ENCODE measurements around the gene MGST2. TPM values are rescaled to one million over a fixed set of nuclear protein-coding genes. Genes with fewer than 3 reads are reported as not detected.
"Not testable (repeated sequence)": the region's sequence is repeated elsewhere in the genome, so short reads cannot be mapped to it uniquely, and the experiment has no call there.

MGST2 gene
- total RNA-seq, 4 donors from 2014 or later: 34.0 to 117 (median 78.7) TPM

GRCh38 chr4:139629436-139630125 is 36.0 kb upstream of the MGST2 start:
- Histone ChIP-seq H3K36me3 (no peaks in the 10 kb centered on the region), H3K4me1 (peaks cover 7 to 11% of the 10 kb centered on the region in 2 donors), H3K4me3 (replicated peaks in 1 of 3) (no peak overlapping the region), H3K9me3 (no peaks in the 10 kb centered on the region), H3K27ac (no peak overlapping the region), H3K27me3 (no peaks in the 10 kb centered on the region)
- intact Hi-C loops (cut with DNase I): loop anchor here (10.0 kb wide), 1 partner anchor 135 kb away; no protein-coding TSS in a partner anchor
- WGBS, 2 donors: 68 to 74% methylated on average over 3 of the region's 3 CpGs
- no peak for TF ChIP-seq CTCF (IDR thresholded peaks at IDR 0.05)
- no peak for TF ChIP-seq POLR2A (IDR thresholded peaks at IDR 0.05)
- DNase-seq: no peak

GRCh38 chr4:139630126-139630495 is 35.5 kb upstream of the MGST2 start:
- Histone ChIP-seq H3K27me3 (no peaks in the 10 kb centered on the region), H3K4me1 (peaks cover 7 to 11% of the 10 kb centered on the region in 2 donors), H3K9me3 (no peaks in the 10 kb centered on the region), H3K4me3 (replicated peaks in 1 of 3) (no peak overlapping the region), H3K27ac (no peak overlapping the region), H3K36me3 (no peaks in the 10 kb centered on the region)
- intact Hi-C loops (cut with DNase I): loop anchor here (10.0 kb wide), 1 partner anchor 135 kb away; no protein-coding TSS in a partner anchor
- 97 to 98% methylated on average over 1 of the region's 1 CpG for WGBS, 2 donors
- no peak for DNase-seq
- TF ChIP-seq CTCF (IDR thresholded peaks at IDR 0.05) (no peak), POLR2A (IDR thresholded peaks at IDR 0.05) (no peak)

- TF ChIP-seq CTCF (IDR thresholded peaks at IDR 0.05) (no peak), POLR2A (IDR thresholded peaks at IDR 0.05) (no peak)
- no peak for DNase-seq
- H3K4me1 ChIP-seq: peaks cover 7 to 11% of the 10 kb centered on the region in 2 donors
- no peak overlapping the region for H3K27ac ChIP-seq
- intact Hi-C loops (cut with DNase I): loop anchor here (10.0 kb wide), 1 partner anchor 136 kb away; no protein-coding TSS in a partner anchor
- no peaks in the 10 kb centered on the region for H3K27me3 ChIP-seq
- H3K4me3 ChIP-seq (replicated peaks in 1 of 3): no peak overlapping the region
- H3K36me3 ChIP-seq: no peaks in the 10 kb centered on the region
- no peaks in the 10 kb centered on the region for H3K9me3 ChIP-seq
- 69 to 81% methylated on average over 5 of the region's 5 CpGs for WGBS, 2 donors
These were observed 34.6 kb upstream of the MGST2 start for GRCh38 chr4:139630991-139631390.

GRCh38 chr4:139631791-139632190 is 33.8 kb upstream of the MGST2 start:
- 87 to 93% methylated on average over 1 of the region's 1 CpG for WGBS, 2 donors
- Histone ChIP-seq H3K27ac (no peak overlapping the region), H3K4me1 (peaks cover 7 to 11% of the 10 kb centered on the region in 2 donors), H3K36me3 (no peaks in the 10 kb centered on the region), H3K4me3 (replicated peaks in 1 of 3) (no peak overlapping the region), H3K9me3 (no peaks in the 10 kb centered on the region), H3K27me3 (no peaks in the 10 kb centered on the region)
- no peak for DNase-seq
- intact Hi-C loops (cut with DNase I): loop anchor here (10.0 kb wide), 1 partner anchor 137 kb away; no protein-coding TSS in a partner anchor
- TF ChIP-seq POLR2A (IDR thresholded peaks at IDR 0.05) (no peak), CTCF (IDR thresholded peaks at IDR 0.05) (no peak)

GRCh38 chr4:139632739-139633138 is 32.9 kb upstream of the MGST2 start:
- WGBS, 2 donors: 87 to 90% methylated on average over 5 of the region's 5 CpGs
- not testable (repeated sequence) for DNase-seq; H3K9me3 ChIP-seq; H3K4me3 ChIP-seq (replicated peaks in 1 of 3); H3K27me3 ChIP-seq; H3K36me3 ChIP-seq; H3K27ac ChIP-seq; H3K4me1 ChIP-seq
- intact Hi-C loops (cut with DNase I): loop anchor here (10.0 kb wide), 1 partner anchor 138 kb away; no protein-coding TSS in a partner anchor
